Measurements from ENCODE around the gene FUT7. TPM values are rescaled to one million over a fixed set of nuclear protein-coding genes. Genes with fewer than 3 reads are reported as not detected.
A peak's percentile ranks its signal among the peaks of the same experiment; 100 is the strongest.

The FUT7 gene
- total and polyA plus RNA-seq, 9 of the 15 experiments (the other 6 are each of a cell fraction or from before 2014, with no cell fraction given) = not detected

DNA sequence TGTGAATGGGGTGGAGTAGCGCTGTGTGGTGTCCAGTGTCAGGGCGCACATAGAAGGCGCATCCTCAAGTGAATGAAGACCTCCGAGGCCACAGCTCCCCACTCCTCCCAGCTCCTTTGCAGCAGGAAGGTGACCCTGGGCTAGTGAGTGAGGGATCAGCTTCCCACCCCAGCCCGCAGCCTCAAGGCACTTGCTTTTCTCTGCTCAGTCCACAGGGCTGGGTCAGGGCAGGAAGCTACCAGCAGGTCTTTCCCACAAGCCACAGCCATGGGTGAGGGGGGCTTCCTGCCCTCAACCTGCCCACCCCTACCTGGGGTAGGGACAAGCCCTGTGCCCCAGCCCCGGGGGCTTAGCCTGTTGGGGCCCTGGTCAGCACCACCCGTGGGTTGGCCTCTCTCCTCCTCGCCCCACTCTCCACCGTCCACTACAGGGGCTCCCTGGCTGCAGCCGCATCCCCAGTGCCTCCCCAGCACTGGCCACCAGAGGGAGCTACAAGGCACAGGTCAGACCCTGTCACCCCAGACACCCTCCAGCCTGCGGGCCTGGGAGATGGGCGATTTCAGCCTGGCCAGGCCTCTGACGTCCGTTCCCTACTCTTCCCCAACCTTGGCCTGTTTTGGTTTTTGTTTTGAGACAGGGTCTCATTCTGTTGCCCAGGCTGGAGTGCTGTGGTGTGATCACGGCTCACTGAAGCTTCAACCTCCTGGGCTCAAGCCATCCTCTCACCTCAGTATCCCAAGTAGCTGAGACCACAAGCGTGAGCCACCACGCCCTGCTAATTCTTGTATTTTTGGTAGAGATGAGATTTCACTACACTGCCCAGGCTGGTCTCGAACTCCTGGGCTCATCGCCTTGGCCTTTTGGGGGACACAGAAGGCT is 2.6 kb downstream of the FUT7 start (continued):
- TF ChIP-seq CXXC5 (CRISPR knock-in tag; IDR thresholded peaks at IDR 0.05) (no peak), SMARCC2 (IDR thresholded peaks at IDR 0.05; ENCODE audit: low read depth) (no peak), RAD21 (CRISPR knock-in tag; conservative IDR thresholded peaks at IDR 0.05 in 1 of 2, IDR thresholded peaks at IDR 0.05 in 1 of 2) (peak; percentile 15 to 49; a peak in 3 of 4 replicates), ZNF408 (CRISPR knock-in tag; IDR thresholded peaks at IDR 0.05; ENCODE audit: low read depth) (no peak)

DNA sequence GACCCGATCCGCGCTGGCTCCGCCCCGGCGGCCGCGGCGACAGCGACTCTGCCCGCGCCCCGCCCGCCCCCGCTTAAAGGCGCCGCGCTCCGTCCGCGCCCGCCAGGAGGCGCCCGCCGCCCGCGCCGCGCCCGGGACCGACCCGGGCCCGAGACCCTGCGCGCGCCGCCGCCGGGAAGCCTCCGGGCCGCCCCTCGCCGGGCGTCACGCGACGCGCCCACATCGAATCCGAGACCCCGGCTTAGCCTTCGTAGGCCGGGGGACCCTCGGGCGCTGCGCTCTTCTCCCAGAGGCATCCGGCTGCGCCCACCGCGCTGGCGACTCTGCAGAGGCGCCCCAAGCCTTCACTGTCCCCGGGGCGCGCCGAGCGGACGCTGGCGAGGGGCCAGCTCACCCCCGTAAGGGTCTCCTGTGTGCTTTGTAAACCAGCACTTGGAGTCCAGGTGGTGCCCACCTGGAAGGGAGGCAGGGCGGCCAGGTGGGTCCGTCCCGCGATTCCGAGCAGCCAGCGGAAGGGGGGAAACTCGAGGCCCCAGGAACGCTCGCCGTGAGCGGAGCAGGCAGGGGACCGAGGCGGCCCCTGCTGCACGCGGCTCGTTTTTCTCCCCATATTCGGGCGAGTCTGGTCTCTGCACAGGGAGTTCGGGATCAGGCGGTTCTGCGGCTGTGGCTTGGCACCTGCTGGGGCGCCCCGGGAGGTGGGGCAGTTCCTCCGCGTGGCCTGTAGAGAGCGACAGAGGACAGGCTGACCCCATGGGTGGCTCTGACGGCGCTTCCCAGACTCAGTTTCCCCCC is 3.4 kb downstream of the FUT7 start:
- Histone ChIP-seq H3K4me3 (peak overlapping the region; percentile 66), H3K4me2 (ENCODE audit: insufficient read depth, low read length) (peak overlapping the region; percentile 86), H3K27me3 (ENCODE audit: control insufficient read depth in 2 of 2, insufficient read depth in 2 of 2, low read length in 2 of 2) (no peaks in the 10 kb centered on the region), H3K9me1 (ENCODE audit: control insufficient read depth, insufficient read depth, low read length) (no peaks in the 10 kb centered on the region), H3K27ac (ENCODE audit: extremely low read depth, low read depth, low read length) (peak overlapping the region; percentile 57; the same call in 2 of the 3 replicates), H3K79me2 (ENCODE audit: control insufficient read depth, insufficient read depth, low read length) (peaks cover 3% of the 10 kb centered on the region; the same call in 1 of the 3 replicates), H3K9ac (ENCODE audit: insufficient read depth in 1 of 2, low read depth in 2 of 2, low read length in 2 of 2) (peak overlapping the region; percentile 69 to 92), H3K4me1 (replicated peaks in 1 of 2; ENCODE audit: control insufficient read depth in 2 of 2, insufficient read depth in 2 of 2, low read length in 2 of 2) (peaks cover 9 to 92% of the 10 kb centered on the region in 2 experiments; a peak in 4 of 5 replicates), H4K20me1 (replicated peaks; ENCODE audit: control insufficient read depth, insufficient read depth, low read length) (no peaks in the 10 kb centered on the region), H3K36me3 (ENCODE audit: control insufficient read depth, insufficient read depth, low read length) (no peaks in the 10 kb centered on the region), H2AFZ (ENCODE audit: low read depth, low read length) (peak overlapping the region; percentile 93), H3K9me3 (replicated peaks; ENCODE audit: control insufficient read depth, insufficient read depth, low read depth, low read length) (no peaks in the 10 kb centered on the region)
- BruUV-seq (replicated peaks) = no TSS peak
- WGBS (ENCODE audit: insufficient coverage, low coverage, missing lambda C conversion rate) = under 1% methylated on average over 43 of the region's 98 CpGs
- DNase-seq (ENCODE audit: extremely low read depth in 1 of 4, low spot score in 3 of 4) = peak; percentile 80 to 92 (median 84)
- in situ Hi-C loops (cut with MboI) = no loop called here
- ChIA-PET POLR2A (interaction anchor here (0.6 to 1.0 kb wide), 3 partner anchors 9 to 610 kb away, joined by 3 to 4 read pairs (median 3); no protein-coding TSS in a partner anchor), CTCF (ENCODE audit: low intra/inter-chr PET ratio) (interaction anchor here (0.6 to 3.0 kb wide), 4 partner anchors 80 to 237 kb away, joined by 3 to 17 read pairs (median 6); partner anchors contain the start of gene TMEM141)
- peak; percentile 26 for FAIRE-seq
- peak; percentile 81 for ATAC-seq
- intact Hi-C loops (cut with micrococcal nuclease) = loop anchor here (1.0 to 2.0 kb wide), 2 partner anchors 84 to 241 kb away; partner anchors contain the start of genes C8G and FBXW5
- TF ChIP-seq NFXL1 (CRISPR knock-in tag; IDR thresholded peaks at IDR 0.05) (no peak), JUN (IDR thresholded peaks at IDR 0.05; ENCODE audit: borderline replicate concordance, low read depth, low read length) (no peak), JUN (CRISPR knock-in tag; IDR thresholded peaks at IDR 0.05; ENCODE audit: borderline replicate concordance) (0 out of 2 replicates have a peak, but pooled peaks have one; percentile 39), ZNF431 (CRISPR knock-in tag; IDR thresholded peaks at IDR 0.05) (peak; percentile 62; the same call in 1 of the 2 replicates), GABPA (tag; conservative IDR thresholded peaks at IDR 0.05; ENCODE audit: low read depth) (0 out of 2 replicates have a peak, but pooled peaks have one; percentile 6), PHF8 (IDR thresholded peaks at IDR 0.05; ENCODE audit: borderline replicate concordance, low read length) (peak; percentile 61; the same call in 1 of the 2 replicates)
- TF ChIP-seq, protein P1, sequence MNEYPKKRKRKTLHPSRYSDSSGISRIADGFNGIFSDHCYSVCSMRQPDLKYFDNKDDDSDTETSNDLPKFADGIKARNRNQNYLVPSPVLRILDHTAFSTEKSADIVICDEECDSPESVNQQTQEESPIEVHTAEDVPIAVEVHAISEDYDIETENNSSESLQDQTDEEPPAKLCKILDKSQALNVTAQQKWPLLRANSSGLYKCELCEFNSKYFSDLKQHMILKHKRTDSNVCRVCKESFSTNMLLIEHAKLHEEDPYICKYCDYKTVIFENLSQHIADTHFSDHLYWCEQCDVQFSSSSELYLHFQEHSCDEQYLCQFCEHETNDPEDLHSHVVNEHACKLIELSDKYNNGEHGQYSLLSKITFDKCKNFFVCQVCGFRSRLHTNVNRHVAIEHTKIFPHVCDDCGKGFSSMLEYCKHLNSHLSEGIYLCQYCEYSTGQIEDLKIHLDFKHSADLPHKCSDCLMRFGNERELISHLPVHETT (CRISPR knock-in tag; conservative IDR thresholded peaks at IDR 0.05 in 1 of 2, IDR thresholded peaks at IDR 0.05 in 1 of 2) = peak; percentile 54 to 88; a peak in 2 of 4 replicates
- TF ChIP-seq, protein P2, sequence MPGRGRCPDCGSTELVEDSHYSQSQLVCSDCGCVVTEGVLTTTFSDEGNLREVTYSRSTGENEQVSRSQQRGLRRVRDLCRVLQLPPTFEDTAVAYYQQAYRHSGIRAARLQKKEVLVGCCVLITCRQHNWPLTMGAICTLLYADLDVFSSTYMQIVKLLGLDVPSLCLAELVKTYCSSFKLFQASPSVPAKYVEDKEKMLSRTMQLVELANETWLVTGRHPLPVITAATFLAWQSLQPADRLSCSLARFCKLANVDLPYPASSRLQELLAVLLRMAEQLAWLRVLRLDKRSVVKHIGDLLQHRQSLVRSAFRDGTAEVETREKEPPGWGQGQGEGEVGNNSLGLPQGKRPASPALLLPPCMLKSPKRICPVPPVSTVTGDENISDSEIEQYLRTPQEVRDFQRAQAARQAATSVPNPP (IDR thresholded peaks at IDR 0.05; ENCODE audit: borderline replicate concordance, insufficient read depth, insufficient read length) = no peak
